Stimulated activated naive CD8-positive, alpha-beta T cell treated with anti-CD3 and anti-CD28 coated beads, Interleukin-15, Interleukin-2, amounts not matched to agents 100 U/mL and 50 U/mL, for 24 hours (primary cell): ENCODE results near the gene ADAMTS10.
"Not testable (repeated sequence)": the region's sequence is repeated elsewhere in the genome, so short reads cannot be mapped to it uniquely, and the experiment has no call there.

Source experiments
- ATAC-seq: fragments of 150-1000 bp; cut with Tn5 transposase; one replicate; pipeline ENCODE4 v1.10.0; 2021
- DNase-seq: peaks from one replicate; pipeline ENCODE4 v3.0.0; 2021

The ADAMTS10 gene

GRCh38 chr19:8592231-8593009, 18.1 kb downstream of the ADAMTS10 start:
- ATAC-seq (peak; percentile 86), DNase-seq (peak; percentile 96)

GRCh38 chr19:8589177-8589714, 21.3 kb downstream of the ADAMTS10 start:
- ATAC-seq, result no peak
- DNase-seq, result no peak

DNA sequence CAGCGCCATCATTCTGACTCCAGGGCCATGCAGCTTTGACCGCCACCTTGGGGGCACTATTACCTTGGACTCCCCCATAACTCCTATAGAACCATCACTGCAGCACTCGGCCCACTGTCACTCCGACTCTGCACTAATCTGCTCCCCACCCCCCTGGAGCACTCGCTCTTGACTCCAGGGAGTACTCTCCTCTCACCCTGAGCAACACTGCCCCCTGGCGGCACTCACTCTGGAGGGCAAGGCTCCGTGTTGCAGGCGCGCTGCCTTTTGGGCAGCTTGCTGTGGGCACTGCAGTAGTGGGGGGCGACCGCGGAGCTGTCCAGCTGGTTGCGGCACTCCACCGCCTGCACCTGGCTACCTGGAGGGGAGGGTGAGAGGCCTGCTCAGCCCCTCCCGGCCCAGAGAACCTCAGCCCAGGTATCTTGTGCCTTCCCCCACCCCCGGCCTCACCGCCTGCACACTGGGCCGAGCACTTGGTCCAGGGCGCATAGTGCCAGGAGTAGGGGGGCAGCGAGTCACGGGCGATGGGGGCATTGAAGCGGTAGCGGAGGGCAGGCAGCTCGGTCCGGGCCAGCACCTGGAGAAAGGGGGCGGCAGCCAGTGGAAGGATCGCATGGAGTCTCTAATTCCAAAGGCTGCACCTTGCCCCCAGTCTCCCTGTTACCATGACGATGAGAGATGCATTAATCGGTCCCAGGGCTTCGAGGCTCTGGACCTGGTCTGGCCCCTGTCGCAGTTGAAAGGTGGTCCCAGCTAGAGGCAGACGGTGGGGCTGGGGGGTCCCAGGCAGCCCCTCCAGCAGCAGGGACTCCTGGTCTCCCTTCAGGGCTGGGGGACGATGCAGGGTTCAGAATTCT, 24.4 kb downstream of the ADAMTS10 start:
- ATAC-seq (no peak), DNase-seq (peak; percentile 73)

GRCh38 chr19:8584965-8585893, 25.3 kb downstream of the ADAMTS10 start:
- DNase-seq, result no peak
- no peak for ATAC-seq

- DNase-seq (peak; percentile 88), ATAC-seq (peak; percentile 79)
Measured at GRCh38 chr19:8580710-8581281, 29.7 kb downstream of the ADAMTS10 start.

- ATAC-seq (peak; percentile 39), DNase-seq (peak; percentile 88)
Measured at GRCh38 chr19:8578642-8579265, 31.8 kb downstream of the ADAMTS10 start.

DNA sequence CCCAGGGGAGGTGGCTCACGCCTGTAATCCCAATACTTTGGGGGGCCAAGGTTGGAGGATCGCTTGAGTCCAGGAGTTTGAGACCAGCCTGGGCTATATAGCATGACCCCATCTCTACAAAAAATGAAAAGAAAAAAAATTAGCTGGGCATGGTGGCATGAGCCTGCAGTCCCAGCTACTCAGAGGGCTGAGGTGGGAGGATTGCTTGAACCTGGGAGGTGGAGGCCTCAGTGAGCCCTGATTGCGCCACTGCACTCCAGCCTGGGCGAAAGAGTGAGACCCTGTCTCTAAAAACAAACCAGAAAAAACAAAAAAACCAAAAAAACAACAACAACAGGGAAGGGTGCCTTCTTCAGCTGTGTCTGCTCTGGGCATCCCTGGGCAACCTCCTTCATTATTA, 32.8 kb downstream of the ADAMTS10 start:
- DNase-seq (no peak), ATAC-seq (no peak)

DNA sequence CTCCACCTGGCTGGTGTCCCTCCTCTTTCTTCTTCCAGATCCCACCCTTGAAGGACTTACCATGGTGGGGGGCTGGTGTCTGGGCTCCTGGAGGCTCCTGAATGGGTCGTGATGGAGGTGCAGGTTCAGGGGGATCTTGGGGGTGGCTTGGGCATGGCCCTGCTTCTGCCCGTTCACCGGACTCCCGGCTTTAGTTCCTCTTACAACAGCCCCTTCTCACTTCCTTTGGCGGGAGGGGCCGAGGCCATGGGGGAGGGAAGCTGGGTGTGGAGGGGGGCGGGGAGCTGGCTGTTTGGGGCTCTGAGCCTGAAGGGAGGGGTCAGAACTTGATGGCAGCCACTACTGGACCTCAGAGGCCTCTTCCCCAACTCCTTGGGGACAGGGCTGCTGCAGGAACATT, 33.3 kb downstream of the ADAMTS10 start, which contains the start of gene MYO1F:
Gene MYO1F (minus strand): TSS at position 196 of the 400 bp plus-strand sequence. CDS start 133 bp downstream, at position 63.
- ATAC-seq (no peak), DNase-seq (peak; percentile 41)

- ATAC-seq (peak; percentile 14), DNase-seq (peak; percentile 32)
Measured at GRCh38 chr19:8576273-8576993, 34.1 kb downstream of the ADAMTS10 start.

DNA sequence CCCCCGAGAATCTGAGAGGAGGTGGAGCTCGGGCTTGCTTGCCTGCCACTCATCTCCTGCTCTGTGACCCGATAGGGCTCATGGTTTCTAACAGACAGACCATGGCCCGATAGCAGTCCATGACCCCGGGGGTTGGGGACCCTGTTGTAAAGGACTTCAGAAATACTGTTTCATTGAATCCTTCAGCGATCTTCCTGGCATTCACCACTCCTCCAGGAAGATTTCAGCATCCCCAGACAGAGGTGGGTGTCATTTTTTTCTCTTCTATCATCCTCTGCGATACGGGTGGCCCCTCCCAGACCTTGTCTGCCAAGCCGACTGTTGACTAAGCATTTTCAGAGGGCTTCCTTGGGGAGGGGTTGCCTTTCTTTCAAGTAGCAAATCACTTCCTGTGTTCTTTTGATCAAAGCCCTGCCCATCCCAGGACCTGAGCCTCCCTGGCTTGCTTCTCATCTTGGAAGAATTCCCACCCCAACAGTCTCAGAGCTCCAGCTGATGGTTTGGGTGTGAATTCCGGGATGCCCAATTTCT, 35.0 kb downstream of the ADAMTS10 start:
- ATAC-seq (no peak), DNase-seq (peak; percentile 30)

DNA sequence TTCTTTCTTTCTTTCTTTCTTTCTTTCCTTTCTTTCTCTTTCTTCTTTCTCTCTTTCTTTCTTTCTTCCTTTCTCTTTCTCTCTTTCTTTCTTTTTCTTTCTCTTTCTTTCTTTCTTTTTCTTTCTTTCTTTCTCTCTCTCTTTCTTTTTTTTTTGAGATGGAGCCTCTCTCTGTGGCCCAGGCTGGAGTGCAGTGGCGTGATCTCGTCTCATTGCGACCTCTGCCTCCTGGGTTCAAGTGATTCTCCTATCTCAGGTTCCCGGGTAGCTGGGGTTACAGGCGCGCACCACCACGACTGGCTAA, 35.9 kb downstream of the ADAMTS10 start:
- not testable (repeated sequence) for ATAC-seq, DNase-seq

GRCh38 chr19:8573316-8573715, 37.2 kb downstream of the ADAMTS10 start:
- DNase-seq (no peak), ATAC-seq (no peak)

DNA sequence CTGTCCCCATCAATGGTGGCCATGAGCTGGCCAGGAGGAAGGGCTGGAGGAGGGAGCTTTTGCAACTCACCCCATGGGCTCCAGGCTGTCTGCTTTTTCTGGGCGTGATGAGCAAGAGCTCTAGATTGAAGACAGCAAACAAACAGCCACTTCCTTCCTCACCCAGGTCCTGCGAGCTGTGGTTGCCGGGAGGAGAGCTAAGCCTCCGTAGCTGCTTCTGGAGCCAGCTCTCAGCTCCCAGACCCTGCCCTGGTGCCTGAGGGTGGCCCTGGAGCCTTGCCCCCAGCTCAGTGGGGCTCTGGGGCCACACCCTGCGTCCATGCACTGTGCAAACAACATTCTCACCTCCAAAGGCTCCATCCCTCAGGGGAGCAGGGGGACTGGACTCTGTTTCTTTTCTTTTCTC, 39.5 kb downstream of the ADAMTS10 start:
- DNase-seq, result peak; percentile 42

GRCh38 chr19:8569066-8569771, 41.3 kb downstream of the ADAMTS10 start:
- peak; percentile 70 for DNase-seq
- ATAC-seq, result peak; percentile 90

More for the DNA sequence above, 39.5 kb downstream of the ADAMTS10 start:
- ATAC-seq, result peak; percentile 8

DNA sequence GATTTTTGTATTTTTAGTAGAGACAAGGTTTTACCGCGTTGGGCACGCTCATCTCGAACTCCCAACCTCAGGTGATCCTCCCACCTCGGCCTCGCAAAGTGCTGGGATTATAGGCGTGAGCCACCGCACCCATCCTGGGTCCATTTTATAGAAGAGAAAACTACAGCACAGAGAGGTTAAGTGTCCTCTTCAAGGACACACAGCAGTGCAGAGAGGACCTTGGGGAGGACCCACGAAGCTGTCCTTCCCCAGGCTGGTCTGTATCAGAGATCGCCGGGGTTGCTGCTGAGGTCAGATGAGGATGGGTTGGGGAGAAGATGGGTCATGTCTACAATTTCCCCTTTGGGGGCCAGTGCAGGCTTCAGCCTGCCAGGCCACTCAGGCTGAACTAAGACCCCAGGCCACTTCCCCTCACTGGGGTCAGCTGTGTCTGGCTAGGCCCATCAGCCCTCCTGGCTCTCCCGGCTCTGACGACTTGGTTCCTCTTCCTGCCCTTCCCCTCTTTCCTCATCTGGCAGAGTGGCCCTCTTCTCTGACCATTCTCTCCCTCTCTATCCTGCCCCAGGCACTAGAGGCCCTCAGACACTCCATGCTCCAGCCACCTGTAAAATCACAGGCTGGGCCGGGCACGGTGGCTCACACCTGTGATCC, 42.9 kb downstream of the ADAMTS10 start:
- DNase-seq (no peak), ATAC-seq (no peak)

- DNase-seq, result no peak
- no peak for ATAC-seq
Measured at GRCh38 chr19:8566855-8567254, 43.7 kb downstream of the ADAMTS10 start.

DNA sequence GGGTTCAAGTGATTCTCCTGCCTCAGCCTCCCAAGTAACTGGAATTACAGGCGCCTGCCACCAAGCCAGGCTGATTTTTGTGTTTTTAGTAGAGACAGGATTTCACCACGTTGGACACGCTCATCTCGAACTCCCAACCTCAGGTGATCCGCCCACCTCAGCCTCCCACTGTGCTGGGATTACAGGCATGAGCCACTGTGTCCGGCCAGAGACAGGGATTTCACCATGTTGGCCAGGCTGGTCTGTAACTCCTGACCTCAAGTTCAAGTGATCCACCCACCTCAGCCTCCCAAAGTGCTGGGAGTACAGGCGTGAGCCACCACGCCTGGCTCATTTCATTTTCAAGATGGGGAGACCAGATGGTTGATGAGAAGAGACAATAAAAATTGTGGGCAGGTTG, 45.6 kb downstream of the ADAMTS10 start:
- ATAC-seq, result not testable (repeated sequence)

DNA sequence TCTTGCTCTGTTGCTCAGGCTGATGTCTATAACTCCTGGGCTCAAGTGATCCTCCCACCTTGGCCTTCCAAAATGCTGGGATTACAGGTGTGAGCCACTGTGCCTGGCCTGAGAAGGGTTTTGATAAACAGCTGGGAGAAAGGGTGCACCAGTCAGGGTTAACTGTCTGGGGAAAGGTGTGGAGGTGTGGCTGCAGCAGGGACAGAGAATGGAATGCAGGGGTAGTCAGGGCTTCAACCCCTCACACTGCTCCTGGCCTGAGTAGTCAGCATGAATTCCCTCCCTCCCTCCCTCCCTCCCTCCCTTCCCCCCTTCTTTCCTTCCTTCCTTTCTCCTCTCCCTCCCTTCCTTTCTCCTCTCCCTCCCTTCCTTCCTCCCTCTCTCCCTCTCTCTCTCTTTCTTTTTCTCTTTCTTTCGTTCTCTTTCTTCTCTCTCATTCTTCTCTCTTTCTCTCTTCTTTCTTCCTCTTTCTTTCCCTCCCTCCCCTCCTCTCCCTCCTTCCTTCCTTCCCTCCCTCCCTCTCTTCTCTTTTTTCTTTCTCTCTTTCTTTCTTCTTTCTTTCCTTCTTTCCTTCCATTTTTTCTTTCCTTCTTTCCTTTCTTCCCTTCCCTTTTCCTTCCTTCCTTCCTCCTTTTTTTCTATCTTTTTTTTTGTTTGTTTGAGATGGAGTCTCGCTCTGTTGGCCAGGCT, 49.3 kb downstream of the ADAMTS10 start:
- DNase-seq (no peak), ATAC-seq (peak; percentile 28)

More for the DNA sequence above, 45.6 kb downstream of the ADAMTS10 start:
- DNase-seq, result not testable (repeated sequence)
